ENCODE data around the gene HSF5.

DNA sequence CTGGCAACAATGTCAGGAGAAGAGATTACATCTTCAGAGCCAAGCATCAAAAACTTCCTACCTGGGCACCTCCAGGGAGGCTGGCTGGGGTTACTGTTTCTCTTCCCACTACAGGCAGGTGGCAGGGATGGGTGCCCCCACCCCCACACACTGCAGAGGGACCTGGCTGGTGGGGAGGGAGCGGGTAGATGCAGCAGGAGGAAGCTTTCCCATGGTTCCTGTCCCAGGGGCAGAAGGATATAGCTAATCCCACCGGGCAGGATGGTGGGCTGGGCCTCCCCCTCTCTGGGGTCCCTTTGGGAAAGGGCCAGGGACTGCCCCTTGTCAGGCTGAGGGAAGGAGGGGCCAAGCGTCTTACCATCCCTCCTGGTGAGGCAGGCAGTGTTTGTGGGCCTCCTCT, 42.9 kb upstream of the HSF5 start:
- TF ChIP-seq, protein P1, sequence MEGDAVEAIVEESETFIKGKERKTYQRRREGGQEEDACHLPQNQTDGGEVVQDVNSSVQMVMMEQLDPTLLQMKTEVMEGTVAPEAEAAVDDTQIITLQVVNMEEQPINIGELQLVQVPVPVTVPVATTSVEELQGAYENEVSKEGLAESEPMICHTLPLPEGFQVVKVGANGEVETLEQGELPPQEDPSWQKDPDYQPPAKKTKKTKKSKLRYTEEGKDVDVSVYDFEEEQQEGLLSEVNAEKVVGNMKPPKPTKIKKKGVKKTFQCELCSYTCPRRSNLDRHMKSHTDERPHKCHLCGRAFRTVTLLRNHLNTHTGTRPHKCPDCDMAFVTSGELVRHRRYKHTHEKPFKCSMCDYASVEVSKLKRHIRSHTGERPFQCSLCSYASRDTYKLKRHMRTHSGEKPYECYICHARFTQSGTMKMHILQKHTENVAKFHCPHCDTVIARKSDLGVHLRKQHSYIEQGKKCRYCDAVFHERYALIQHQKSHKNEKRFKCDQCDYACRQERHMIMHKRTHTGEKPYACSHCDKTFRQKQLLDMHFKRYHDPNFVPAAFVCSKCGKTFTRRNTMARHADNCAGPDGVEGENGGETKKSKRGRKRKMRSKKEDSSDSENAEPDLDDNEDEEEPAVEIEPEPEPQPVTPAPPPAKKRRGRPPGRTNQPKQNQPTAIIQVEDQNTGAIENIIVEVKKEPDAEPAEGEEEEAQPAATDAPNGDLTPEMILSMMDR (IDR thresholded peaks at IDR 0.05 in 2 of 3, conservative IDR thresholded peaks at IDR 0.05 in 1 of 3; ENCODE audit: borderline replicate concordance in 1 of 3, insufficient read depth in 1 of 3, low read depth in 2 of 3, low read length in 2 of 3), result no peak
- TF ChIP-seq EZH2phosphoT487 (IDR thresholded peaks at IDR 0.05; ENCODE audit: borderline replicate concordance) (no peak), RAD21 (IDR thresholded peaks at IDR 0.05; ENCODE audit: low read depth) (no peak), POLR2AphosphoS5 (IDR thresholded peaks at IDR 0.05; ENCODE audit: low read depth, low read length) (no peak), POLR2A (IDR thresholded peaks at IDR 0.05; ENCODE audit: borderline replicate concordance, extremely low read depth, insufficient read depth, insufficient read length) (no peak), SIN3A (IDR thresholded peaks at IDR 0.05; ENCODE audit: low read depth) (no peak), ZFX (IDR thresholded peaks at IDR 0.05) (no peak), JUND (IDR thresholded peaks at IDR 0.05) (no peak), EZH2 (IDR thresholded peaks at IDR 0.05) (no peak), CBX3 (IDR thresholded peaks at IDR 0.05; ENCODE audit: low read depth) (no peak)
- TF ChIP-seq, protein P2, sequence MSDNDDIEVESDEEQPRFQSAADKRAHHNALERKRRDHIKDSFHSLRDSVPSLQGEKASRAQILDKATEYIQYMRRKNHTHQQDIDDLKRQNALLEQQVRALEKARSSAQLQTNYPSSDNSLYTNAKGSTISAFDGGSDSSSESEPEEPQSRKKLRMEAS (IDR thresholded peaks at IDR 0.05), result no peak
- TF ChIP-seq, protein P3, sequence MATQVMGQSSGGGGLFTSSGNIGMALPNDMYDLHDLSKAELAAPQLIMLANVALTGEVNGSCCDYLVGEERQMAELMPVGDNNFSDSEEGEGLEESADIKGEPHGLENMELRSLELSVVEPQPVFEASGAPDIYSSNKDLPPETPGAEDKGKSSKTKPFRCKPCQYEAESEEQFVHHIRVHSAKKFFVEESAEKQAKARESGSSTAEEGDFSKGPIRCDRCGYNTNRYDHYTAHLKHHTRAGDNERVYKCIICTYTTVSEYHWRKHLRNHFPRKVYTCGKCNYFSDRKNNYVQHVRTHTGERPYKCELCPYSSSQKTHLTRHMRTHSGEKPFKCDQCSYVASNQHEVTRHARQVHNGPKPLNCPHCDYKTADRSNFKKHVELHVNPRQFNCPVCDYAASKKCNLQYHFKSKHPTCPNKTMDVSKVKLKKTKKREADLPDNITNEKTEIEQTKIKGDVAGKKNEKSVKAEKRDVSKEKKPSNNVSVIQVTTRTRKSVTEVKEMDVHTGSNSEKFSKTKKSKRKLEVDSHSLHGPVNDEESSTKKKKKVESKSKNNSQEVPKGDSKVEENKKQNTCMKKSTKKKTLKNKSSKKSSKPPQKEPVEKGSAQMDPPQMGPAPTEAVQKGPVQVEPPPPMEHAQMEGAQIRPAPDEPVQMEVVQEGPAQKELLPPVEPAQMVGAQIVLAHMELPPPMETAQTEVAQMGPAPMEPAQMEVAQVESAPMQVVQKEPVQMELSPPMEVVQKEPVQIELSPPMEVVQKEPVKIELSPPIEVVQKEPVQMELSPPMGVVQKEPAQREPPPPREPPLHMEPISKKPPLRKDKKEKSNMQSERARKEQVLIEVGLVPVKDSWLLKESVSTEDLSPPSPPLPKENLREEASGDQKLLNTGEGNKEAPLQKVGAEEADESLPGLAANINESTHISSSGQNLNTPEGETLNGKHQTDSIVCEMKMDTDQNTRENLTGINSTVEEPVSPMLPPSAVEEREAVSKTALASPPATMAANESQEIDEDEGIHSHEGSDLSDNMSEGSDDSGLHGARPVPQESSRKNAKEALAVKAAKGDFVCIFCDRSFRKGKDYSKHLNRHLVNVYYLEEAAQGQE (IDR thresholded peaks at IDR 0.05; ENCODE audit: low read depth), result no peak
- TF ChIP-seq, protein P4, sequence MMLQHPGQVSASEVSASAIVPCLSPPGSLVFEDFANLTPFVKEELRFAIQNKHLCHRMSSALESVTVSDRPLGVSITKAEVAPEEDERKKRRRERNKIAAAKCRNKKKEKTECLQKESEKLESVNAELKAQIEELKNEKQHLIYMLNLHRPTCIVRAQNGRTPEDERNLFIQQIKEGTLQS (IDR thresholded peaks at IDR 0.05), result no peak
